ENCODE results near the gene KCNJ5.

The KCNJ5 gene

GRCh38 chr11:128964463-128964930 is 73.3 kb downstream of the KCNJ5 start:
- no peak for DNase-seq

- peak; percentile 66 for DNase-seq
Measured at GRCh38 chr11:128965485-128965884, 74.3 kb downstream of the KCNJ5 start.

- no peak for DNase-seq
Measured at GRCh38 chr11:128967578-128967977, 76.4 kb downstream of the KCNJ5 start.

GRCh38 chr11:128968916-128969315 is 77.8 kb downstream of the KCNJ5 start:
- no peak for DNase-seq

Data from activated CD4-positive, alpha-beta T cell treated with anti-CD3 and anti-CD28 coated beads, Interleukin-2, amount 50 U/mL, for 16 hours (primary cell).